ENCODE data around the gene LRP1B.

The LRP1B gene

DNA sequence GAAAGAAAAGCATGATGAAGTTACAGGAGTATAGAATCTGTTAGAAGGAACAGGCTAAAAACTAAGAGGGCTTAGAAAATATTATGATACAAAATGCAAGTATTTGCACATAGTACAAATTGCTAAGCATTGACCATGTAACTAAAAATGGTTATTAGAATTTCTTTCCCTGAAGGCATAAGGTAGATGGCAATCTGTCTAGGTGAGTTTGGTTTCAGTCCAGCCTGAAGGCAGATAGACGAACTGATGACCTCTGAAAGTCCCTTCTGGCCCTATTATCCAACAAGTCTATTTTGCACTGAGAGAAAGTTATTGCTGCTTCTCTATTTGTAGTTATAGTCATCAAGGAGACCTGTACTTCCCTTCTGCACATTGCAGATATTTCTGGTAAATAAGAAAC, 663.5 kb downstream of the LRP1B start:
- H3K9ac ChIP-seq (ENCODE audit: low read depth, low read length, poor library complexity, severe bottlenecking): no peak overlapping the region
- no peak overlapping the region for H2AFZ ChIP-seq (ENCODE audit: low read length)
- no peaks in the 10 kb centered on the region for H3F3A ChIP-seq (ENCODE audit: low read depth)
- H3K79me2 ChIP-seq (ENCODE audit: insufficient read depth, low read length): no peaks in the 10 kb centered on the region
- no peaks in the 10 kb centered on the region for H3K4me1 ChIP-seq (ENCODE audit: insufficient read depth, low read length, poor library complexity, severe bottlenecking)
- no peaks in the 10 kb centered on the region for H3K27me3 ChIP-seq (ENCODE audit: insufficient read depth, low read length, poor library complexity, severe bottlenecking)
- TF ChIP-seq, protein P1, sequence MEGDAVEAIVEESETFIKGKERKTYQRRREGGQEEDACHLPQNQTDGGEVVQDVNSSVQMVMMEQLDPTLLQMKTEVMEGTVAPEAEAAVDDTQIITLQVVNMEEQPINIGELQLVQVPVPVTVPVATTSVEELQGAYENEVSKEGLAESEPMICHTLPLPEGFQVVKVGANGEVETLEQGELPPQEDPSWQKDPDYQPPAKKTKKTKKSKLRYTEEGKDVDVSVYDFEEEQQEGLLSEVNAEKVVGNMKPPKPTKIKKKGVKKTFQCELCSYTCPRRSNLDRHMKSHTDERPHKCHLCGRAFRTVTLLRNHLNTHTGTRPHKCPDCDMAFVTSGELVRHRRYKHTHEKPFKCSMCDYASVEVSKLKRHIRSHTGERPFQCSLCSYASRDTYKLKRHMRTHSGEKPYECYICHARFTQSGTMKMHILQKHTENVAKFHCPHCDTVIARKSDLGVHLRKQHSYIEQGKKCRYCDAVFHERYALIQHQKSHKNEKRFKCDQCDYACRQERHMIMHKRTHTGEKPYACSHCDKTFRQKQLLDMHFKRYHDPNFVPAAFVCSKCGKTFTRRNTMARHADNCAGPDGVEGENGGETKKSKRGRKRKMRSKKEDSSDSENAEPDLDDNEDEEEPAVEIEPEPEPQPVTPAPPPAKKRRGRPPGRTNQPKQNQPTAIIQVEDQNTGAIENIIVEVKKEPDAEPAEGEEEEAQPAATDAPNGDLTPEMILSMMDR (conservative IDR thresholded peaks at IDR 0.05; ENCODE audit: low read length): no peak
- TF ChIP-seq EZH2phosphoT487 (IDR thresholded peaks at IDR 0.05; ENCODE audit: borderline replicate concordance): no peak
- no peaks in the 10 kb centered on the region for H4K20me1 ChIP-seq (ENCODE audit: insufficient read depth, low read length, poor library complexity, severe bottlenecking)
- H3K36me3 ChIP-seq (ENCODE audit: insufficient read depth, low read length): no peaks in the 10 kb centered on the region
- H3K4me3 ChIP-seq (ENCODE audit: low read length, poor library complexity, severe bottlenecking): no peak overlapping the region
- no peak overlapping the region for H3K4me2 ChIP-seq (ENCODE audit: low read depth, low read length, poor library complexity, severe bottlenecking)
- no peaks in the 10 kb centered on the region for H3K9me2 ChIP-seq (replicated peaks; ENCODE audit: low read depth, low read length)
- H3K9me3 ChIP-seq (ENCODE audit: insufficient read depth, low read depth, low read length): no peaks in the 10 kb centered on the region

DNA sequence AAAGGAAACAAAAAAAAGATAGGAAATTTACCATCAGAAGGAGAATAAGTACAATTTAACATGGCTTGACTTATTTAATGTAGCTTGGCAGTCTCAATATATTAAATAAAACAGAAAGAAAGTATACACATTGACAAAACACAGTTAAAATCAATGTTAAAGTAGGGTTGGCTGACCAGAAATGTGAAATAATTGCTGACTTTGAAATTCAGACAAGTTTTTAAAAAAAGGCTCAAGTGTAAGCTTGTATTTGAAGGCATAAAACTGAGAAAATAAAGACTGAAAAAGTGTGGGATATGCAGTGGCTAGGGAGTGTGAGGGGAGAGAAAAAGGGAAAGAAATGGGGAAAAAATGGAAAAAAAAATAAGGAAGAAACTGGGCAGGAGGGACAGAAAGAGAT, 665.8 kb downstream of the LRP1B start:
- Histone ChIP-seq H3K27me3 (ENCODE audit: insufficient read depth, low read length, poor library complexity, severe bottlenecking) (no peaks in the 10 kb centered on the region), H2AFZ (ENCODE audit: low read length) (no peak overlapping the region), H3K79me2 (ENCODE audit: insufficient read depth, low read length) (no peaks in the 10 kb centered on the region), H3K36me3 (ENCODE audit: insufficient read depth, low read length) (no peaks in the 10 kb centered on the region), H4K20me1 (ENCODE audit: insufficient read depth, low read length, poor library complexity, severe bottlenecking) (no peaks in the 10 kb centered on the region), H3K4me2 (ENCODE audit: low read depth, low read length, poor library complexity, severe bottlenecking) (no peak overlapping the region), H3K9ac (ENCODE audit: low read depth, low read length, poor library complexity, severe bottlenecking) (no peak overlapping the region), H3F3A (ENCODE audit: low read depth) (no peaks in the 10 kb centered on the region), H3K4me3 (ENCODE audit: low read length, poor library complexity, severe bottlenecking) (no peak overlapping the region), H3K9me3 (ENCODE audit: insufficient read depth, low read depth, low read length) (no peaks in the 10 kb centered on the region), H3K4me1 (ENCODE audit: insufficient read depth, low read length, poor library complexity, severe bottlenecking) (no peaks in the 10 kb centered on the region), H3K9me2 (replicated peaks; ENCODE audit: low read depth, low read length) (no peaks in the 10 kb centered on the region)
- TF ChIP-seq, protein P1 (conservative IDR thresholded peaks at IDR 0.05; ENCODE audit: low read length): no peak
- no peak for TF ChIP-seq EZH2phosphoT487 (IDR thresholded peaks at IDR 0.05; ENCODE audit: borderline replicate concordance)

DNA sequence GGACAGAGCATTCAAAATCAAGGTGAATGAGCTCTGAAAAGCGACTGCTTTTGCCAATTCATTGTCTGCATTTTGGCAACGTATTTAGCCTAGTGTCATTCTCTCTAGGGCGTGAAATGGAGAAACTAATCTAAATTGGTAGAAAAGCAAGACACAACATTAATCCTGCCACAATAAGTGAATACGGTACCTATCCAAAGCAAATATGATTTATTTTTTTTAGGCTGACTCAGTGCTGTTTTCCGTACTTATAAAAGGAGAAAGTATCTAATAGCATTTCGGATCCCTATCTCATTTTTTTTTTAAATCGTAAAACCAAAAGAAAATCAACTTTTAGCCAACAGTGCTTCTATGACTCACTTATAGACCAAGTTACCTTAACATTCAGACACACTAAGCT, 672.5 kb downstream of the LRP1B start:
- Histone ChIP-seq H3K9me2 (replicated peaks; ENCODE audit: low read depth, low read length) (no peaks in the 10 kb centered on the region), H3K4me1 (ENCODE audit: insufficient read depth, low read length, poor library complexity, severe bottlenecking) (no peaks in the 10 kb centered on the region), H3K79me2 (ENCODE audit: insufficient read depth, low read length) (no peaks in the 10 kb centered on the region), H3K36me3 (ENCODE audit: insufficient read depth, low read length) (no peaks in the 10 kb centered on the region), H3K27me3 (ENCODE audit: insufficient read depth, low read length, poor library complexity, severe bottlenecking) (no peaks in the 10 kb centered on the region), H3K9ac (ENCODE audit: low read depth, low read length, poor library complexity, severe bottlenecking) (no peak overlapping the region), H2AFZ (ENCODE audit: low read length) (no peak overlapping the region), H3K9me3 (ENCODE audit: insufficient read depth, low read depth, low read length) (no peaks in the 10 kb centered on the region), H3F3A (ENCODE audit: low read depth) (no peaks in the 10 kb centered on the region), H4K20me1 (ENCODE audit: insufficient read depth, low read length, poor library complexity, severe bottlenecking) (no peaks in the 10 kb centered on the region), H3K4me3 (ENCODE audit: low read length, poor library complexity, severe bottlenecking) (no peak overlapping the region), H3K4me2 (ENCODE audit: low read depth, low read length, poor library complexity, severe bottlenecking) (no peak overlapping the region)
- TF ChIP-seq EZH2phosphoT487 (IDR thresholded peaks at IDR 0.05; ENCODE audit: borderline replicate concordance): no peak
- TF ChIP-seq, protein P1 (conservative IDR thresholded peaks at IDR 0.05; ENCODE audit: low read length): no peak
